ENCODE data around the gene FKBP5.

- TF ChIP-seq POLR2A (IDR thresholded peaks at IDR 0.05; ENCODE audit: low read length) (no peak), GATA1 (IDR thresholded peaks at IDR 0.05; ENCODE audit: low read depth, low read length) (no peak)
These were observed 30.7 kb upstream of the FKBP5 start for GRCh38 chr6:35719404-35719829.
